Measurements from ENCODE around the gene ADAMTS9. TPM values are rescaled to one million over a fixed set of nuclear protein-coding genes. Genes with fewer than 3 reads are reported as not detected.

The ADAMTS9 gene
- total and polyA plus RNA-seq, 10 of the 15 experiments (the other 5 are each of a cell fraction or from before 2014, with no cell fraction given): 0.08 TPM; not detected in 9

DNA sequence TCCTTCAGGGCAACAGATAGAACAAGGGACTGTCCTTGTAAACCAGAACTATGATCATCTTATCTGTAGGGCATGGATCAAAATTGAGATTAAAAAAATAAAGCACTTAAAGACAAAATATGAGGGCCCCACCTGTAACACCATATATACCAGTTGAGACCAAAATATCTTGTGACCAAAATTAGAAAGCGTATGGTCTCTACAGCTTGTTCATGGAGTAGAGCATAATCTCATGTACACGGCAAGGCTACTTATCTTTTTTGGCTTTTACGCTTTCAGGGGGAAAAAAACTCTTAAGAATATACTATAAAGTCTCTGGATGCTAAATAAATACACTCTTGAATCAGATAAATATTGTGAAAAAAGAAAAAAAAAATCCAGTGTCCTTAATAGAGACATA lies 49.3 kb downstream of the ADAMTS9 start (continued):
- TF ChIP-seq, protein P1, sequence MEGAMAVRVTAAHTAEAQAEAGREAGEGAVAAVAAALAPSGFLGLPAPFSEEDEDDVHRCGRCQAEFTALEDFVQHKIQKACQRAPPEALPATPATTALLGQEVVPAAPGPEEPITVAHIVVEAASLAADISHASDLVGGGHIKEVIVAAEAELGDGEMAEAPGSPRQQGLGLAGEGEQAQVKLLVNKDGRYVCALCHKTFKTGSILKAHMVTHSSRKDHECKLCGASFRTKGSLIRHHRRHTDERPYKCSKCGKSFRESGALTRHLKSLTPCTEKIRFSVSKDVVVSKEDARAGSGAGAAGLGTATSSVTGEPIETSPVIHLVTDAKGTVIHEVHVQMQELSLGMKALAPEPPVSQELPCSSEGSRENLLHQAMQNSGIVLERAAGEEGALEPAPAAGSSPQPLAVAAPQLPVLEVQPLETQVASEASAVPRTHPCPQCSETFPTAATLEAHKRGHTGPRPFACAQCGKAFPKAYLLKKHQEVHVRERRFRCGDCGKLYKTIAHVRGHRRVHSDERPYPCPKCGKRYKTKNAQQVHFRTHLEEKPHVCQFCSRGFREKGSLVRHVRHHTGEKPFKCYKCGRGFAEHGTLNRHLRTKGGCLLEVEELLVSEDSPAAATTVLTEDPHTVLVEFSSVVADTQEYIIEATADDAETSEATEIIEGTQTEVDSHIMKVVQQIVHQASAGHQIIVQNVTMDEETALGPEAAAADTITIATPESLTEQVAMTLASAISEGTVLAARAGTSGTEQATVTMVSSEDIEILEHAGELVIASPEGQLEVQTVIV (IDR thresholded peaks at IDR 0.05; ENCODE audit: borderline replicate concordance, partially characterized antibody): no peak
- TF ChIP-seq ZNF217 (IDR thresholded peaks at IDR 0.05): no peak
- no peak for TF ChIP-seq MYB (IDR thresholded peaks at IDR 0.05; ENCODE audit: borderline replicate concordance, low read depth, low read length)

DNA sequence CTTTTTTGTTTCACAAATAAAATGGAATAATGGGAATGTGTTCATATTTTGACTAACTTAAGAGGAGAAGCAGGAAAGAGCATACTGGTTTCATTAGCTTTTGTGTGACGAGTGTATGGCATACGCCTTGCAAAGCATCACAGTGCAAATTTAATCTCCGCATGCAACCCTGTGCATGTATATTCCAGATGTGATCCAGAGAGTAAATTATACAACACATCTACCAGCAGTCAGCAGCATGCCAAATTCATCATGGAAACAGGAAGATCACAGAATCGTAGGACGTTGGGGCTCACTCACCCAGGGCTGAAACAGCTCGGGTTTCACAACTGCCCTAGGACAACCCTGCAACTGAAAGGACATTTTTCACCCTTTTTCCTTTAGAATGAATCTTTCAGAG lies 53.4 kb downstream of the ADAMTS9 start:
- ATAC-seq (no peak), DNase-seq (ENCODE audit: low read depth, low spot score) (no peak), FAIRE-seq (no peak)
- no peak overlapping the region for H2AFZ ChIP-seq (ENCODE audit: control insufficient read depth, low read depth, low read length)
- intact Hi-C loops (cut with micrococcal nuclease; ENCODE audit: unreplicated experiment) (no loop called here), in situ Hi-C loops (cut with MboI) (no loop called here)
- no peaks in the 10 kb centered on the region for H3K4me1 ChIP-seq (ENCODE audit: control insufficient read depth, insufficient read depth, low read length)
- SMC1A ChIA-PET (ENCODE audit: uncharacterized antibody, unreplicated experiment): no interaction called here
- no peaks in the 10 kb centered on the region for H3K27me3 ChIP-seq (replicated peaks in 1 of 2; ENCODE audit: control insufficient read depth in 2 of 2, insufficient read depth in 2 of 2, low read length in 1 of 2)
- no peaks in the 10 kb centered on the region for H3K36me3 ChIP-seq (ENCODE audit: control insufficient read depth in 2 of 2, insufficient read depth in 2 of 2, low read length in 1 of 2)
- no peak overlapping the region for H3K4me3 ChIP-seq
- H3K27ac ChIP-seq (ENCODE audit: control insufficient read depth, insufficient read depth): no peak overlapping the region
- RAD21 ChIA-PET (ENCODE audit: unreplicated experiment): no interaction called here
- WGBS (ENCODE audit: insufficient coverage, insufficient replicate concordance, low lambda C conversion rate, missing lambda C conversion rate): 48% methylated on average over 6 of the region's 6 CpGs
- CTCF ChIA-PET: no interaction called here
- no peak for TF ChIP-seq MTA2 (IDR thresholded peaks at IDR 0.05; ENCODE audit: low read depth)
- TF ChIP-seq ZZZ3 (IDR thresholded peaks at IDR 0.05; ENCODE audit: control insufficient read depth, insufficient read length, low read depth): no peak
- TF ChIP-seq CREM (IDR thresholded peaks at IDR 0.05; ENCODE audit: low read depth): no peak
- POLR2A ChIA-PET: no interaction called here
- no peak overlapping the region for H3K9ac ChIP-seq (ENCODE audit: control insufficient read depth, insufficient read depth, low read length)
- H3K79me2 ChIP-seq (ENCODE audit: control insufficient read depth, insufficient read depth, low read length): no peaks in the 10 kb centered on the region
- BruUV-seq (replicated peaks): no TSS peak
- H4K20me1 ChIP-seq (ENCODE audit: control insufficient read depth, insufficient read depth): no peaks in the 10 kb centered on the region
- no peak overlapping the region for H3K4me2 ChIP-seq (ENCODE audit: control insufficient read depth, insufficient read depth)
- no peaks in the 10 kb centered on the region for H3K9me3 ChIP-seq (replicated peaks; ENCODE audit: control insufficient read depth, insufficient read depth, low read length)
